IMR-90 (cell line): ENCODE data around the gene NTM. TPM values are rescaled to one million over a fixed set of nuclear protein-coding genes. Genes with fewer than 3 reads are reported as not detected.

ENCODE experiments used
- ATAC-seq: fragments of 200-7000 bp; cut with Tn5 transposase; 2 replicates; pipeline ENCODE4 v1.9.1; 2020; ENCODE audit warnings: low read depth, mild to moderate bottlenecking, moderate library complexity
- BruUV-seq: library from RNA; stranded (reverse); fragments of 400-500 nt; replicated peaks from 2 replicates; lab custom pipeline; 2021; lab: Mats Ljungman, UMichigan
- CTCF ChIA-PET: fragments of 300-600 bp; formaldehyde crosslinking; extraction: SDS; loops from one replicate; lab custom pipeline; 2021; ENCODE audit warnings: antibody characterized with exemption; lab: Yijun Ruan, JAX
- POLR2A ChIA-PET: fragments of 300-600 bp; sonication (Branson Sonifier 250); formaldehyde crosslinking; loops from one replicate; lab custom pipeline; 2022; ENCODE audit warnings: antibody characterized with exemption; ENCODE audit not compliant: unreplicated experiment; lab: Charles Lee
- DNase-seq: peaks from one replicate; pipeline ENCODE4 v3.0.0; 2013
- H2AFZ ChIP-seq: replicated peaks from 2 replicates; pipeline ENCODE3; 2013; ENCODE audit warnings: low read length, mild to moderate bottlenecking; ENCODE audit not compliant: poor library complexity
- H2AK5ac ChIP-seq: 2 replicates; pipeline ENCODE4 v1.6.1; 2013; ENCODE audit warnings: low read depth, low read length, inconsistent platforms
- H2AK9ac ChIP-seq: replicated peaks from 2 replicates; pipeline ENCODE3; 2013; ENCODE audit warnings: mild to moderate bottlenecking, low read depth, low read length, moderate library complexity; ENCODE audit not compliant: poor library complexity
- H2BK120ac ChIP-seq: 2 replicates; pipeline ENCODE4 v1.6.1; 2013; ENCODE audit warnings: low read depth, low read length, inconsistent platforms
- H2BK15ac ChIP-seq: 3 replicates; pipeline ENCODE4 v1.6.1; 2013; ENCODE audit warnings: low read depth, low read length, inconsistent platforms
- H2BK20ac ChIP-seq: 2 replicates; pipeline ENCODE4 v1.6.1; 2013; ENCODE audit warnings: low read depth, mild to moderate bottlenecking, inconsistent platforms, low read length, moderate library complexity
- H2BK5ac ChIP-seq: 2 replicates; pipeline ENCODE4 v1.6.1; 2013; ENCODE audit warnings: mild to moderate bottlenecking, low read depth, low read length, inconsistent platforms; ENCODE audit not compliant: poor library complexity, severe bottlenecking
- H3K14ac ChIP-seq: replicated peaks from 2 replicates; pipeline ENCODE4 v1.6.1; 2013; ENCODE audit warnings: low read depth, low read length, inconsistent platforms
- H3K18ac ChIP-seq: 2 replicates; pipeline ENCODE4 v1.6.1; 2013; ENCODE audit warnings: low read depth, low read length, control low read depth
- H3K23ac ChIP-seq: 2 replicates; pipeline ENCODE4 v1.6.1; 2013; ENCODE audit warnings: low read depth, low read length, inconsistent platforms
- H3K27ac ChIP-seq: 2 replicates; pipeline ENCODE4 v1.5.1; 2013; ENCODE audit warnings: mild to moderate bottlenecking, control low read depth, low read length; ENCODE audit not compliant: insufficient read depth
- H3K27me3 ChIP-seq: 2 replicates; pipeline ENCODE4 v1.6.1; 2013; ENCODE audit warnings: low read length; ENCODE audit not compliant: control insufficient read depth, insufficient read depth
- H3K36me3 ChIP-seq: 2 replicates; pipeline ENCODE4 v1.6.1; 2013; ENCODE audit warnings: low read length, mixed read lengths; ENCODE audit not compliant: control insufficient read depth, insufficient read depth
- H3K4ac ChIP-seq: 2 replicates; pipeline ENCODE4 v1.6.1; 2013; ENCODE audit warnings: low read depth, low read length, inconsistent platforms
- H3K4me1 ChIP-seq: 2 replicates; pipeline ENCODE4 v1.6.1; 2013; ENCODE audit warnings: low read length, mixed read lengths; ENCODE audit not compliant: control insufficient read depth, insufficient read depth
- H3K4me2 ChIP-seq: 2 replicates; pipeline ENCODE4 v1.6.1; 2013; ENCODE audit warnings: low read depth, mild to moderate bottlenecking, control low read depth, low read length, moderate library complexity
- H3K4me3 ChIP-seq: 2 replicates; pipeline ENCODE4 v1.5.1; 2013; ENCODE audit warnings: low read depth, mild to moderate bottlenecking, control low read depth, low read length, moderate library complexity; ENCODE audit not compliant: insufficient read depth
- H3K56ac ChIP-seq: 2 replicates; pipeline ENCODE4 v1.6.1; 2013; ENCODE audit warnings: low read length, inconsistent platforms; ENCODE audit not compliant: insufficient read depth; ENCODE audit errors: extremely low read depth
- H3K79me1 ChIP-seq, 2 experiments: 2 replicates each; pipeline ENCODE4 v1.6.1; 2013; ENCODE audit warnings: low read length in 2 of 2, inconsistent platforms in 1 of 2, low read depth in 1 of 2
- H3K9ac ChIP-seq: 2 replicates; pipeline ENCODE4 v1.6.1; 2013; ENCODE audit warnings: low read depth, low read length, control low read depth
- H3K9me1 ChIP-seq: 2 replicates; pipeline ENCODE4 v1.6.1; 2013; ENCODE audit warnings: low read length, inconsistent platforms; ENCODE audit not compliant: insufficient read depth
- H3K9me3 ChIP-seq: 2 replicates; pipeline ENCODE4 v1.6.1; 2013; ENCODE audit warnings: low read length; ENCODE audit not compliant: control insufficient read depth, insufficient read depth
- H4K20me1 ChIP-seq: 2 replicates; pipeline ENCODE4 v1.6.1; 2013; ENCODE audit warnings: low read length, inconsistent platforms; ENCODE audit not compliant: insufficient read depth
- H4K5ac ChIP-seq: 2 replicates; pipeline ENCODE4 v1.6.1; 2013; ENCODE audit warnings: mild to moderate bottlenecking, low read depth, low read length, control low read depth
- H4K8ac ChIP-seq, 2 experiments: 2 replicates each; pipeline ENCODE4 v1.6.1; 2013; ENCODE audit warnings: low read depth in 2 of 2, low read length in 2 of 2, control low read depth in 1 of 2, inconsistent platforms in 1 of 2
- H4K91ac ChIP-seq: 2 replicates; pipeline ENCODE4 v1.6.1; 2013; ENCODE audit warnings: low read depth, low read length, inconsistent platforms; ENCODE audit not compliant: insufficient read depth
- BHLHE40 ChIP-seq: fragments of 150-350 bp; IDR thresholded peaks from 2 replicates; pipeline ENCODE4 v1.6.1; 2016; ENCODE audit warnings: mild to moderate bottlenecking, low read depth, low read length
- CEBPB ChIP-seq: IDR thresholded peaks from 2 replicates; pipeline ENCODE4 v1.6.1; 2012; ENCODE audit warnings: low read depth, low read length, improper control_type of control experiment
- CHD1 ChIP-seq: IDR thresholded peaks from 2 replicates; pipeline ENCODE4 v1.6.1; 2012; ENCODE audit warnings: low read depth, low read length, improper control_type of control experiment
- CTCF ChIP-seq: conservative IDR thresholded peaks from 2 replicates; pipeline ENCODE4 v1.5.1; 2012; ENCODE audit warnings: mild to moderate bottlenecking, low read depth, low read length, improper control_type of control experiment
- ELK1 ChIP-seq: fragments of 150-350 bp; IDR thresholded peaks from 2 replicates; pipeline ENCODE4 v1.6.1; 2016; ENCODE audit warnings: low read depth, mild to moderate bottlenecking, low read length, moderate library complexity, borderline replicate concordance
- FOS ChIP-seq: fragments of 150-350 bp; IDR thresholded peaks from 2 replicates; pipeline ENCODE4 v1.6.1; 2016; ENCODE audit warnings: low read depth, low read length
- MAFK ChIP-seq: IDR thresholded peaks from 2 replicates; pipeline ENCODE4 v1.6.1; 2012; ENCODE audit warnings: low read depth, low read length, improper control_type of control experiment
- MAZ ChIP-seq: IDR thresholded peaks from 2 replicates; pipeline ENCODE4 v1.6.1; 2012; ENCODE audit warnings: low read depth, mild to moderate bottlenecking, low read length, improper control_type of control experiment, moderate library complexity, borderline replicate concordance
- NFE2L2 ChIP-seq: fragments of 150-350 bp; IDR thresholded peaks from 2 replicates; pipeline ENCODE4 v1.6.1; 2016; ENCODE audit warnings: low read depth, mild to moderate bottlenecking, low read length
- POLR2A ChIP-seq: IDR thresholded peaks from 2 replicates; pipeline ENCODE4 v1.6.1; 2012; ENCODE audit warnings: mild to moderate bottlenecking, low read depth, low read length
- RAD21 ChIP-seq: IDR thresholded peaks from 2 replicates; pipeline ENCODE4 v1.6.1; 2012; ENCODE audit warnings: low read length, improper control_type of control experiment
- RCOR1 ChIP-seq: IDR thresholded peaks from 2 replicates; pipeline ENCODE4 v1.6.1; 2012; ENCODE audit warnings: mild to moderate bottlenecking, low read length, improper control_type of control experiment; ENCODE audit not compliant: insufficient replicate concordance
- RFX5 ChIP-seq: IDR thresholded peaks from 2 replicates; pipeline ENCODE4 v1.8.0; 2012; ENCODE audit warnings: low read depth, mild to moderate bottlenecking, low read length, moderate library complexity
- SMC3 ChIP-seq: fragments of 150-350 bp; IDR thresholded peaks from 2 replicates; pipeline ENCODE4 v1.6.1; 2016; ENCODE audit warnings: low read depth, mild to moderate bottlenecking, antibody characterized with exemption, low read length, moderate library complexity
- USF2 ChIP-seq: fragments of 150-350 bp; IDR thresholded peaks from 2 replicates; pipeline ENCODE4 v1.6.1; 2017; ENCODE audit warnings: mild to moderate bottlenecking, antibody characterized with exemption, low read length, low read depth
- WGBS, 2 experiments: methylation state at CpG; one replicate each; pipeline versions ENCODE4 v1.1.5 to v1.1.7; 2013; ENCODE audit warnings: missing lambda C conversion rate in 2 of 2; ENCODE audit not compliant: insufficient read length in 1 of 2; ENCODE audit errors: extremely low coverage in 2 of 2; 5-methylcytosine and 5-hydroxymethylcytosine counted together
- dilution Hi-C: fragments of 300-500 bp; cut with HindIII; formaldehyde crosslinking; loops from one replicate; pipeline ENCODE4 v1.14.3; 2018; ENCODE audit warnings: low sequenced_read_pairs; ENCODE audit not compliant: unreplicated experiment
- in situ Hi-C: fragments of 300-500 bp; cut with MboI; formaldehyde crosslinking; loops from 3 replicates; pipeline ENCODE4 v1.14.3; 2019; ENCODE audit warnings: low sequenced_read_pairs, inconsistent platforms, mixed read lengths
- intact Hi-C: fragments of 100-400 bp; cut with micrococcal nuclease; formaldehyde crosslinking; loops from 2 replicates; pipeline ENCODE4 v1.10.0; 2022
- polyA plus RNA-seq, 3 experiments: library from polyadenylated mRNA; depleted of rRNA; stranded (reverse); fragments of >200 nt; gene quantifications; 2 replicates each; pipeline ENCODE4 v1.2.3, GENCODE V29; 2012; ENCODE audit warnings: low replicate concordance in 1 of 3
- total RNA-seq: library from RNA; depleted of rRNA; stranded (reverse); fragments of >200 nt; gene quantifications from 2 replicates; pipeline ENCODE4 v1.2.3, GENCODE V29; 2012

NTM gene
- total and polyA plus RNA-seq, 2 of the 4 experiments (the other 2 are of a cell fraction): 19.5 to 25.5 TPM

- peaks cover 2% of the 10 kb centered on the region; the same call in 1 of the 2 replicates for H3K4me1 ChIP-seq
- H3K9me1 ChIP-seq: 0 out of 2 replicates have a peak, but pooled peaks cover 3% of the 10 kb centered on the region
- H3K4me2 ChIP-seq: no peak overlapping the region
- H2BK5ac ChIP-seq: no peak overlapping the region
- no peak overlapping the region for H3K9ac ChIP-seq
- no peak overlapping the region for H3K4me3 ChIP-seq
- ChIA-PET CTCF (interaction anchor here (0.7 to 2.3 kb wide), 2 partner anchors 11 to 583 kb away, joined by 3 to 11 read pairs; no protein-coding TSS in a partner anchor), POLR2A (no interaction called here)
- H4K20me1 ChIP-seq: no peaks in the 10 kb centered on the region
- no peaks in the 10 kb centered on the region; the same call in 1 of the 2 replicates for H3K27me3 ChIP-seq
- no peak overlapping the region for H3K27ac ChIP-seq
- H3K9me3 ChIP-seq: no peaks in the 10 kb centered on the region
- no peaks in the 10 kb centered on the region for H3K79me1 ChIP-seq
- no peak overlapping the region for H3K4ac ChIP-seq
- 88% methylated on average over 4 of the region's 10 CpGs; no CpG with 5 or more reads in 1 of the 2 experiments for whole genome bisulfite sequencing, 2 experiments
- no TSS peak for BruUV-seq
- no peak overlapping the region for H2BK20ac ChIP-seq
- H3K36me3 ChIP-seq: no peaks in the 10 kb centered on the region
- no peak overlapping the region for H2AFZ ChIP-seq
- no peak overlapping the region for H4K5ac ChIP-seq
- no peak overlapping the region for H4K8ac ChIP-seq
- H4K91ac ChIP-seq: no peak overlapping the region
- H2AK5ac ChIP-seq: no peak overlapping the region
- H3K14ac ChIP-seq: no peak overlapping the region
- H3K56ac ChIP-seq: no peak overlapping the region
- no peak overlapping the region for H3K23ac ChIP-seq
- DNase-seq (no peak), ATAC-seq (no peak)
- intact Hi-C loops: no loop called here
- no peak overlapping the region for H2AK9ac ChIP-seq
- dilution Hi-C loops: no loop called here
- in situ Hi-C loops: no loop called here
- H2BK120ac ChIP-seq: no peak overlapping the region
- no peak overlapping the region for H3K18ac ChIP-seq
- no peak overlapping the region for H2BK15ac ChIP-seq
- TF ChIP-seq BHLHE40: no peak
- TF ChIP-seq FOS: no peak
- TF ChIP-seq RCOR1: no peak
- no peak for TF ChIP-seq NFE2L2
- TF ChIP-seq ELK1: no peak
- TF ChIP-seq MAFK: no peak
- TF ChIP-seq CHD1: no peak
- TF ChIP-seq CEBPB: no peak
- TF ChIP-seq CTCF: no peak
- TF ChIP-seq RFX5: no peak
- TF ChIP-seq RAD21: no peak
- no peak for TF ChIP-seq SMC3
- no peak for TF ChIP-seq POLR2A
- TF ChIP-seq MAZ: no peak
- no peak for TF ChIP-seq USF2
Measured at GRCh38 chr11:131663405-131664200, 293.2 kb downstream of the NTM start.
